Activated CD8-positive, alpha-beta T cell treated with anti-CD3 and anti-CD28 coated beads for 36 hours (primary cell): ENCODE data around the gene CABP7. TPM values are rescaled to one million over a fixed set of nuclear protein-coding genes. Genes with fewer than 3 reads are reported as not detected.

Source experiments
- ATAC-seq: fragments of 200-7000 bp; cut with Tn5 transposase; one replicate; pipeline ENCODE4 v1.10.0; 2021; ENCODE audit warnings: mild to moderate bottlenecking, moderate library complexity
- CTCF ChIA-PET: fragments of 350-600 bp; sonication (Branson Sonifier 250); formaldehyde crosslinking; loops from one replicate; lab custom pipeline; 2021; ENCODE audit warnings: antibody characterized with exemption; lab: Charles Lee
- POLR2A ChIA-PET: fragments of 350-600 bp; sonication (Branson Sonifier 250); formaldehyde crosslinking; loops from one replicate; lab custom pipeline; 2021; ENCODE audit warnings: antibody characterized with exemption; lab: Charles Lee
- DNase-seq: peaks from one replicate; pipeline ENCODE4 v3.0.0-alpha.2; 2020
- H3K27ac Mint-ChIP-seq: one replicate; pipeline ENCODE4 v1.8.0; 2021; ENCODE audit warnings: mild to moderate bottlenecking, mixed read lengths
- H3K27me3 Mint-ChIP-seq: one replicate; pipeline ENCODE4 v1.8.0; 2021; ENCODE audit warnings: mixed read lengths
- H3K36me3 Mint-ChIP-seq: one replicate; pipeline ENCODE4 v1.8.0; 2021; ENCODE audit warnings: low read depth, mixed read lengths
- H3K4me1 Mint-ChIP-seq: one replicate; pipeline ENCODE4 v1.8.0; 2021; ENCODE audit warnings: low read depth, mixed read lengths
- H3K4me3 Mint-ChIP-seq: one replicate; pipeline ENCODE4 v1.8.0; 2021; ENCODE audit warnings: mild to moderate bottlenecking, moderate library complexity, mixed read lengths
- H3K9me3 Mint-ChIP-seq: one replicate; pipeline ENCODE4 v1.8.0; 2021; ENCODE audit warnings: mixed read lengths
- CTCF ChIP-seq: fragments of 200-600 bp; IDR thresholded peaks from one replicate; pipeline ENCODE4 v1.8.0; 2022; ENCODE audit warnings: antibody characterized with exemption, mild to moderate bottlenecking
- intact Hi-C: fragments of 100-400 bp; cut with micrococcal nuclease; formaldehyde crosslinking; loops from one replicate; pipeline ENCODE4 v1.10.0; 2022
- total RNA-seq, 2 experiments: library from RNA; stranded (reverse); gene quantifications; one replicate each; pipeline ENCODE4 v1.2.3, GENCODE V29; 2021

Gene CABP7
- total RNA-seq, 2 experiments from 2014 or later, result 0.09 TPM; not detected in 1

- Mint-ChIP-seq H3K27ac (peak overlapping the region; percentile 97), H3K4me1 (peaks cover 30% of the 10 kb centered on the region), H3K9me3 (no peaks in the 10 kb centered on the region), H3K36me3 (peaks cover 31% of the 10 kb centered on the region), H3K27me3 (no peaks in the 10 kb centered on the region), H3K4me3 (peak overlapping the region; percentile 99)
- ATAC-seq (peak; percentile 12), DNase-seq (peak; percentile 64)
- no peak for TF ChIP-seq CTCF
- ChIA-PET CTCF (interaction anchor here (0.6 to 1.5 kb wide), 8 partner anchors 42 to 1646 kb away, joined by 3 to 5 read pairs (median 4); no protein-coding TSS in a partner anchor), POLR2A (interaction anchor here (0.6 to 1.3 kb wide), 3 partner anchors 11 to 165 kb away, joined by 3 to 4 read pairs (median 4); no protein-coding TSS in a partner anchor)
- intact Hi-C loops, result no loop called here
Measured at GRCh38 chr22:29765905-29766631, 46.3 kb downstream of the CABP7 start.

- intact Hi-C loops, result no loop called here
- Mint-ChIP-seq H3K36me3 (peaks cover 32% of the 10 kb centered on the region), H3K27ac (peak within 1 kb of the TSS; percentile 97), H3K4me1 (peaks cover 30% of the 10 kb centered on the region), H3K27me3 (no peaks in the 10 kb centered on the region), H3K9me3 (no peaks in the 10 kb centered on the region), H3K4me3 (peak within 1 kb of the TSS; percentile 99)
- POLR2A ChIA-PET, result interaction anchor here (0.6 to 1.3 kb wide), 3 partner anchors 11 to 166 kb away, joined by 3 to 4 read pairs (median 4); no protein-coding TSS in a partner anchor
- ATAC-seq (peak; percentile 98), DNase-seq (peak; percentile 96)
- CTCF ChIA-PET, result interaction anchor here (0.6 to 1.5 kb wide), 8 partner anchors 42 to 1645 kb away, joined by 3 to 5 read pairs (median 4); no protein-coding TSS in a partner anchor
- no peak for TF ChIP-seq CTCF
Measured at GRCh38 chr22:29766632-29767170, 46.9 kb downstream of the CABP7 start, which contains the start of gene ZMAT5. TSS of gene ZMAT5 (minus strand) at chr22:29767007. CDS start at chr22:29748544, 18,463 bp downstream.

GRCh38 chr22:29767171-29768051 lies 47.6 kb downstream of the CABP7 start, which contains the start of gene UQCR10:
TSS of gene UQCR10 (plus strand) at chr22:29767369. CDS start at chr22:29767399, 30 bp downstream.
- POLR2A ChIA-PET, result interaction anchor here (1.3 kb wide), 1 partner anchor 70 kb away, joined by 4 read pairs; no protein-coding TSS in a partner anchor

More at GRCh38 chr22:29767171-29768051, 47.6 kb downstream of the CABP7 start, which contains the start of gene UQCR10:
- intact Hi-C loops, result no loop called here
- Mint-ChIP-seq H3K36me3 (peaks cover 34% of the 10 kb centered on the region), H3K4me1 (peaks cover 30% of the 10 kb centered on the region), H3K27me3 (no peaks in the 10 kb centered on the region), H3K27ac (peak within 1 kb of the TSS; percentile 97), H3K4me3 (peak within 1 kb of the TSS; percentile 99), H3K9me3 (no peaks in the 10 kb centered on the region)
- ATAC-seq, result peak; percentile 87
- peak; percentile 96 for DNase-seq
- CTCF ChIA-PET, result interaction anchor here (0.6 to 1.5 kb wide), 5 partner anchors 41 to 319 kb away, joined by 3 to 5 read pairs (median 4); no protein-coding TSS in a partner anchor
- no peak for TF ChIP-seq CTCF
